ENCODE data around the gene CPED1.

GRCh38 chr7:121294448-121294992, 306.0 kb downstream of the CPED1 start:
- TF ChIP-seq CTCF (IDR thresholded peaks at IDR 0.05) (no peak), ZFX (IDR thresholded peaks at IDR 0.05; ENCODE audit: borderline replicate concordance) (no peak)

Measured in 22Rv1 (cell line).